DND-41 (cell line): ENCODE results near the gene CPA4.

Experiments used
- CTCF ChIP-seq: IDR thresholded peaks from 2 replicates; pipeline ENCODE4 v1.5.1; 2012; ENCODE audit warnings: borderline replicate concordance, low read length, moderate library complexity, mild to moderate bottlenecking; ENCODE audit not compliant: poor library complexity, severe bottlenecking; ENCODE audit errors: extremely low read depth
- EZH2 ChIP-seq: IDR thresholded peaks from 3 replicates; pipeline ENCODE4 v1.6.1; 2012; ENCODE audit warnings: borderline replicate concordance, low read depth, mild to moderate bottlenecking, moderate library complexity, low read length, inconsistent platforms; ENCODE audit not compliant: severe bottlenecking

DNA sequence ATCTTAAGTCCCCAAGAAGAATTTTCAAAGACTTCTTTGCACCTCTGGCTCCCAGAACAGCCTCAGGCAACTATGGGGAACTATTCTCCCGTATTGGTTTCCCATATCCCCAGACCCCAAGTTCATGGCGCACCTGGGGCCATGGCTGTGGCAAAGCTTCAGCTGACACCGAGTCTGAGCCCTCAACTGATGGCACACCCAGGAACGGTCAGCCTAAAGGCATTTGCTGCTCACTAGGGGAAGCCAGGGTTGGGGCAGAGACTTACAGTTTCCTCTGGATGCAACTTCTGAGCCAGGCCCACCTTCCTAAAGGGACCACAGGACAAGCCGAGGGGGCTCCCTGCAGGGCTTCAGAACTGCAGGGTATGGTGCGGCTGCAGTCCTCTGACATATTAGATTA, 73.6 kb downstream of the CPA4 start:
- TF ChIP-seq CTCF, result no peak
- no peak for TF ChIP-seq EZH2
